Measurements from ENCODE around the gene SWSAP1.
A peak's percentile ranks its signal among the peaks of the same experiment; 100 is the strongest.

The SWSAP1 gene

GRCh38 chr19:11364296-11364904 is 10.1 kb upstream of the SWSAP1 start:
- no peak for DNase-seq (ENCODE audit: low read depth)
- TF ChIP-seq, protein P1, sequence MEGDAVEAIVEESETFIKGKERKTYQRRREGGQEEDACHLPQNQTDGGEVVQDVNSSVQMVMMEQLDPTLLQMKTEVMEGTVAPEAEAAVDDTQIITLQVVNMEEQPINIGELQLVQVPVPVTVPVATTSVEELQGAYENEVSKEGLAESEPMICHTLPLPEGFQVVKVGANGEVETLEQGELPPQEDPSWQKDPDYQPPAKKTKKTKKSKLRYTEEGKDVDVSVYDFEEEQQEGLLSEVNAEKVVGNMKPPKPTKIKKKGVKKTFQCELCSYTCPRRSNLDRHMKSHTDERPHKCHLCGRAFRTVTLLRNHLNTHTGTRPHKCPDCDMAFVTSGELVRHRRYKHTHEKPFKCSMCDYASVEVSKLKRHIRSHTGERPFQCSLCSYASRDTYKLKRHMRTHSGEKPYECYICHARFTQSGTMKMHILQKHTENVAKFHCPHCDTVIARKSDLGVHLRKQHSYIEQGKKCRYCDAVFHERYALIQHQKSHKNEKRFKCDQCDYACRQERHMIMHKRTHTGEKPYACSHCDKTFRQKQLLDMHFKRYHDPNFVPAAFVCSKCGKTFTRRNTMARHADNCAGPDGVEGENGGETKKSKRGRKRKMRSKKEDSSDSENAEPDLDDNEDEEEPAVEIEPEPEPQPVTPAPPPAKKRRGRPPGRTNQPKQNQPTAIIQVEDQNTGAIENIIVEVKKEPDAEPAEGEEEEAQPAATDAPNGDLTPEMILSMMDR (IDR thresholded peaks at IDR 0.05; ENCODE audit: low read depth, low read length, missing control alignments), result no peak
- H3K4me3 ChIP-seq (ENCODE audit: low read depth, low read length), result no peak overlapping the region

DNA sequence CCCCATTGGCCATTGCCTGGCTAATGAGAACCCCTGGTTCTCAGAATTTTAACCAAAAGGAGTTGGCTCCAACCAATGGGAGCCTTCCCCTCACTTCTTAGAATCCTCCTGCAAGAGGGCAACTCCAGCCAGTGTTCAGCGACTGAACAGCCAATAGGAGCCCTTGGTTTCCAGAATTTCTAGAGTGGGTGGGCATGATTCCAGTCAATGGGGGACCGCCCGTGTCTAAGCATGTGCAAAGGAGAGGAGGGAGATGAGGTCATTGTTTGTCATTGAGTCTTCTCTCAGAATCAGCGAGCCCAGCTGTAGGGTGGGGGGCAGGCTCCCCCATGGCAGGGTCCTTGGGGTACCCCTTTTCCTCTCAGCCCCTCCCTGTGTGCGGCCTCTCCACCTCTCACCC is 9.5 kb upstream of the SWSAP1 start:
- no peak for DNase-seq (ENCODE audit: low read depth)
- no peak overlapping the region for H3K4me3 ChIP-seq (ENCODE audit: low read depth, low read length)
- TF ChIP-seq, protein P1 (IDR thresholded peaks at IDR 0.05; ENCODE audit: low read depth, low read length, missing control alignments), result no peak

DNA sequence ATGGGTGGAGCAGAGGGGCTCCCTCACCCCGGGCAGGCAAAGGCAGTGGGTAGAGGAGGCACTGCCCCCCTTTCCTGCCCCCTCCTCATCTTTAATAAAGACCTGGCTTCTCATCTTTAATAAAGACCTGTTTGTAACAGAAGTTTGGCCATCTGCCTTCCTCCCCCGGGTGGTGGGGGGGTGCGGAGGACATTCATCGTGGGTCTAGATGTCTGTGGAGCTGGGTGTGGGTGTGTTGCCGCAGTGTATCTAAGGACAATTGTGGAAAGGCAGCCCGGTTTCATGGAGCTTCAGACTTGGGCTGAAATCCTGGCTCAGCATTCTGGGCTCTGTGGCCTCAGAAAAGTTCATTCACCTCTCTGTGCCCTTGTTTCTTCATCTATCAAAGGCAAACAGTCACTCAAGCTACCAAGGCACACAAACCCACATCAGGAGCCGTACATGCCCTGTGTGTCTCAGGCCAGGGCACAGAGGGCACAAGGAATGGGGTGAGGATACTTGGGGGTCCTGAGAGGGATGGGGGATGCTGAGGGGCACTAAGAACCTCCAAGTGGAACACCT is 8.8 kb upstream of the SWSAP1 start:
- DNase-seq (ENCODE audit: low read depth), result no peak
- H3K4me3 ChIP-seq (ENCODE audit: low read depth, low read length), result no peak overlapping the region
- TF ChIP-seq, protein P1 (IDR thresholded peaks at IDR 0.05; ENCODE audit: low read depth, low read length, missing control alignments), result no peak

DNA sequence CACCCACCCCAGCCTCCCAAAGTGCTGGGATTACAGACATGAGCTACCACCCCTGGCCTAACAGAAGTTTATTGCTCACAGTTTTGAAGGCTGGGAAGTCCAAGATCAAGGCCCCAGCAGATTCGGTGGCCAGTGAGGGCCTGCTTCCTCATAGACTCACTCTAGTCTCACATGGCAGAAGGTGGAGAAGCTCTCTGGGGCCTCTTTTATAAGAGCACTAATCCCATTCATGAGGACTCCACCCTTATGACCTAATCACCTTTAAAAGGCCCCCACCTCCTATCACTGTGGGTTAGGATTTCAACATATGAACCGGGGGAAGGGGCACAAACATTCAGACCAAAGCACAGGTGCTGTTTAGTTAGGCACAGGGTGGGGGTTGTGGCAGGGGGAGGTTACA is 6.9 kb upstream of the SWSAP1 start:
- no peak for DNase-seq (ENCODE audit: low read depth)
- TF ChIP-seq, protein P1 (IDR thresholded peaks at IDR 0.05; ENCODE audit: low read depth, low read length, missing control alignments), result no peak

GRCh38 chr19:11370744-11371143 is 3.7 kb upstream of the SWSAP1 start:
- DNase-seq (ENCODE audit: low read depth), result no peak
- no peak overlapping the region for H3K4me3 ChIP-seq (ENCODE audit: low read depth, low read length)
- TF ChIP-seq, protein P1 (IDR thresholded peaks at IDR 0.05; ENCODE audit: low read depth, low read length, missing control alignments), result no peak

More for the DNA sequence above, 6.9 kb upstream of the SWSAP1 start:
- H3K4me3 ChIP-seq (ENCODE audit: low read depth, low read length), result no peak overlapping the region

- DNase-seq (ENCODE audit: low read depth), result no peak
- peak overlapping the region; percentile 76 for H3K4me3 ChIP-seq (ENCODE audit: low read depth, low read length)
- TF ChIP-seq, protein P1 (IDR thresholded peaks at IDR 0.05; ENCODE audit: low read depth, low read length, missing control alignments), result no peak
These were observed 1.1 kb upstream of the SWSAP1 start for GRCh38 chr19:11373166-11373884.
